ENCODE data around the gene SMARCAD1. TPM values are rescaled to one million over a fixed set of nuclear protein-coding genes. Genes with fewer than 3 reads are reported as not detected.

Gene SMARCAD1
- total and polyA plus RNA-seq, 11 donors, result 3.7 to 14.0 (median 9.4) TPM

GRCh38 chr4:94160774-94161173 lies 46.9 kb upstream of the SMARCAD1 start:
- Histone ChIP-seq H3K27ac (no peak overlapping the region), H3K36me3 (no peaks in the 10 kb centered on the region), H3K4me1 (no peaks in the 10 kb centered on the region), H3K9me3 (no peaks in the 10 kb centered on the region), H3K27me3 (no peaks in the 10 kb centered on the region), H3K4me3 (no peak overlapping the region)
- DNase-seq (no peak), ATAC-seq (no peak)
- WGBS, 4 donors, result 89 to 97% (median 94%) methylated on average over 4 of the region's 4 CpGs
- TF ChIP-seq CTCF (IDR thresholded peaks at IDR 0.05) (no peak), POLR2A (IDR thresholded peaks at IDR 0.05) (no peak)
- intact Hi-C loops (cut with DNase I), result no loop called here

GRCh38 chr4:94165256-94165655 lies 42.4 kb upstream of the SMARCAD1 start:
- Histone ChIP-seq H3K27ac (no peak overlapping the region), H3K36me3 (no peaks in the 10 kb centered on the region), H3K27me3 (no peaks in the 10 kb centered on the region), H3K4me1 (no peaks in the 10 kb centered on the region), H3K9me3 (no peaks in the 10 kb centered on the region), H3K4me3 (no peak overlapping the region)
- intact Hi-C loops (cut with DNase I), result no loop called here
- TF ChIP-seq POLR2A (IDR thresholded peaks at IDR 0.05) (no peak), CTCF (IDR thresholded peaks at IDR 0.05) (no peak)
- ATAC-seq (no peak), DNase-seq (no peak)
- 77 to 81% (median 77%) methylated on average over 3 of the region's 3 CpGs for WGBS, 4 donors

GRCh38 chr4:94168321-94168720 lies 39.3 kb upstream of the SMARCAD1 start:
- no peak overlapping the region for H3K27ac ChIP-seq

GRCh38 chr4:94169803-94170372 lies 37.8 kb upstream of the SMARCAD1 start:
- Histone ChIP-seq H3K27ac (no peak overlapping the region), H3K4me1 (no peaks in the 10 kb centered on the region), H3K36me3 (no peaks in the 10 kb centered on the region), H3K4me3 (no peak overlapping the region), H3K9me3 (no peaks in the 10 kb centered on the region), H3K27me3 (peaks cover 0 to 6% (median 0%) of the 10 kb centered on the region in 9 donors)
- TF ChIP-seq CTCF (IDR thresholded peaks at IDR 0.05) (no peak), POLR2A (IDR thresholded peaks at IDR 0.05) (no peak)
- 97 to 99% (median 98%) methylated on average over 8 to 37 of the region's 37 CpGs for WGBS, 4 donors
- intact Hi-C loops (cut with DNase I), result no loop called here
- DNase-seq, result no peak
- no peak for ATAC-seq

More at GRCh38 chr4:94168321-94168720, 39.3 kb upstream of the SMARCAD1 start:
- Histone ChIP-seq H3K4me3 (no peak overlapping the region), H3K36me3 (no peaks in the 10 kb centered on the region), H3K4me1 (no peaks in the 10 kb centered on the region), H3K9me3 (no peaks in the 10 kb centered on the region), H3K27me3 (peaks cover 0 to 6% (median 0%) of the 10 kb centered on the region in 9 donors)
- no peak for DNase-seq
- 75 to 89% (median 78%) methylated on average over 2 of the region's 2 CpGs for WGBS, 4 donors
- intact Hi-C loops (cut with DNase I), result no loop called here
- no peak for TF ChIP-seq CTCF (IDR thresholded peaks at IDR 0.05)
- ATAC-seq, result no peak
